Adrenal gland (tissue), 12 donors: ENCODE data around the gene S100A13. TPM values are rescaled to one million over a fixed set of nuclear protein-coding genes. Genes with fewer than 3 reads are reported as not detected.
"Not testable (repeated sequence)": the region's sequence is repeated elsewhere in the genome, so short reads cannot be mapped to it uniquely, and the experiment has no call there.

Experiments
- DNase-seq, 7 donors: peaks; one replicate each; pipeline ENCODE4 v3.0.0-alpha.2; 2019 to 2020
- H3K27ac ChIP-seq, 5 donors: fragments of 200-600 bp; sonication (generic) in 4 of 5; 1 replicate in 3 of 5; 2 replicates in 2 of 5; pipeline versions ENCODE4 v1.5.1 to v1.8.0; 2016 to 2020; ENCODE audit warnings: mild to moderate bottlenecking in 1 of 5
- H3K27me3 ChIP-seq: fragments of 200-600 bp; 2 replicates; pipeline ENCODE4 v1.8.0; 2021
- H3K36me3 ChIP-seq, 2 donors: fragments of 200-600 bp; replicated peaks in 1 of 2; 1 replicate in 1 of 2; 2 replicates in 1 of 2; pipeline versions ENCODE4 v1.5.1 to v1.8.0; 2018 to 2022
- H3K4me1 ChIP-seq, 2 donors: fragments of 200-600 bp; replicated peaks in 1 of 2; 1 replicate in 1 of 2; 2 replicates in 1 of 2; pipeline versions ENCODE4 v1.5.1 to v1.8.0; 2018 to 2021
- H3K4me3 ChIP-seq, 4 donors: fragments of 200-600 bp; sonication (generic) in 3 of 4; one replicate each; pipeline ENCODE4 v1.5.1; 2016 to 2018
- H3K9me3 ChIP-seq, 3 donors: fragments of 200-600 bp; sonication (generic) in 1 of 3; replicated peaks in 1 of 3; 1 replicate in 2 of 3; 2 replicates in 1 of 3; pipeline versions ENCODE4 v1.5.1 to v1.8.0; 2016 to 2021
- POLR2A ChIP-seq, 2 donors: fragments of 450-650 bp; IDR thresholded peaks; one replicate each; pipeline ENCODE4 v1.6.1; 2017; ENCODE audit warnings: antibody characterized with exemption in 2 of 2, mild to moderate bottlenecking in 2 of 2, moderate library complexity in 1 of 2
- WGBS, 4 donors: extraction: QIAGEN DNeasy Blood & Tissue Kit in 2 of 4; methylation state at CpG; one replicate each; pipeline versions ENCODE4 v1.1.5 to v1.1.7; 2013 to 2017; 5-methylcytosine and 5-hydroxymethylcytosine counted together
- intact Hi-C, 2 donors: fragments of 100-400 bp; cut with DNase I; formaldehyde crosslinking; loops; one replicate each; pipeline versions ENCODE4 v1.14.1 to v1.15.0; 2022 to 2023
- polyA plus RNA-seq, 3 donors: library from polyadenylated mRNA; stranded (reverse); fragments of 200-250 nt in 2 of 3; fragments of 350-450 nt in 1 of 3; fragmentation: Illumina TruSeq in 1 of 3; extraction: RNeasy Lipid Tissue Mini Kit (QIAGEN cat#74804) in 1 of 3; gene quantifications; one replicate each; pipeline ENCODE4 v1.2.3, GENCODE V29; 2013 to 2014
- total RNA-seq, 9 donors: library from RNA; depleted of rRNA in 4 of 9; stranded (reverse); fragments of >200 nt in 4 of 9; fragments of 120-200 nt in 1 of 9; fragmentation: NEBNext Ultra II Directional in 1 of 9; extraction: Animal tissue kit (Norgen Biotek cat#: 25700) in 1 of 9; gene quantifications; one replicate each; pipeline versions ENCODE4 v1.1.0 to v1.2.4, GENCODE V29; 2013 to 2023
- TF ChIP-seq, protein P1 (sequence below), 6 experiments: fragments of 450-650 bp in 4 of 6; fragments of 200-600 bp in 2 of 6; sonication (generic) in 1 of 6; IDR thresholded peaks; 1 replicate in 5 of 6; 2 replicates in 1 of 6; pipeline versions ENCODE4 v1.5.1 to v1.8.0; 2016 to 2021; ENCODE audit warnings: antibody characterized with exemption in 6 of 6, mild to moderate bottlenecking in 2 of 6, moderate library complexity in 1 of 6
- donor health status: healthy with polysubstance abuse.
- donor health status: Bipolar disorder and iron deficiency.
- donor health status: DM: yes; HTN: yes; CAD: no.
- donor health status: DM: no; HTN: no; CAD: no.
- donor health status: DM: no; HTN: no; CAD: no.
- donor health status: DM: yes; HTN: yes; CAD: no.

Gene S100A13
- total and polyA plus RNA-seq, 12 donors, result 57.6 to 289 (median 168) TPM

DNA sequence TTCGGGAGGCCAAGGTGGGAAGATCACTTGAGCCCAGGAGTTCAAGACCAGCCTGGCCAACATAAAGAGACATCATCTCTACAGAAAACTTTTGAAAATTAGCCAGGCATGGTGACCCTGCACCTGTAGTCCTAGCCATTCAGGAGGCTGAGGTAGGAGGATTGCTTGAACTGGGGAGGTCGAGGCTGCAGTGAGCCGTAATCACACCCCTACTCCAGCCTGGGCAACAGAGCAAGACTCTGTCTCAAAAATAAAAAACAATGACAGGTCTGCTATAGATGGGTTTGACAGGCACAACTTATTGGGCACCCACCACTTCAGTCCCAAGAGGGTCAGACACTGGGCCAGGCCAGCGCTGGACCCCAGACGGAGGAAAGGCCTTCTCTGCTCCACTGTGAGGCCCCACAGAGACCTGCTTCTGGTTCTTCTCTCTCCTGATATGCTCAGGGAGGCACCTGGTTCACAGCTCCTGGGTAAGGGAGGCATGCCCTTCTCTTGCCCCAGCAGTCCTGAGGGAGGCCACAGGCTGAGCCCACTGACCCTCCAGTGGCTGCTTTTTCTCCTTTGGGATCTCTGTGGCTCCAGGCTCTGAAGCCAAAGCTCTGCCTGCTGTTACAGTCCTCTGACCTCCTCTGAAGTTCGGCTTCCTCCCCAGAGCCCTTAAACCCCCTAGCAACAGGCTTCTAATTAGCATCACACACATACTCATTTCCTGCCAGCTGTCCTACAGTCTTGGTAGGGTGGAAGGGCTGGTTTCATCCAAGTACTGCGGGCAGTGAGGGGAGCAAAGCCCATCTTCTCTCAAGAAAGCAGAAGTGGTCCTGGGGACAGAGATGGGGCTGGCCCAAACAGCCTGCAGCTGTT, 28.8 kb downstream of the S100A13 start:
- no peak for TF ChIP-seq POLR2A (IDR thresholded peaks at IDR 0.05)
- TF ChIP-seq, protein P1, sequence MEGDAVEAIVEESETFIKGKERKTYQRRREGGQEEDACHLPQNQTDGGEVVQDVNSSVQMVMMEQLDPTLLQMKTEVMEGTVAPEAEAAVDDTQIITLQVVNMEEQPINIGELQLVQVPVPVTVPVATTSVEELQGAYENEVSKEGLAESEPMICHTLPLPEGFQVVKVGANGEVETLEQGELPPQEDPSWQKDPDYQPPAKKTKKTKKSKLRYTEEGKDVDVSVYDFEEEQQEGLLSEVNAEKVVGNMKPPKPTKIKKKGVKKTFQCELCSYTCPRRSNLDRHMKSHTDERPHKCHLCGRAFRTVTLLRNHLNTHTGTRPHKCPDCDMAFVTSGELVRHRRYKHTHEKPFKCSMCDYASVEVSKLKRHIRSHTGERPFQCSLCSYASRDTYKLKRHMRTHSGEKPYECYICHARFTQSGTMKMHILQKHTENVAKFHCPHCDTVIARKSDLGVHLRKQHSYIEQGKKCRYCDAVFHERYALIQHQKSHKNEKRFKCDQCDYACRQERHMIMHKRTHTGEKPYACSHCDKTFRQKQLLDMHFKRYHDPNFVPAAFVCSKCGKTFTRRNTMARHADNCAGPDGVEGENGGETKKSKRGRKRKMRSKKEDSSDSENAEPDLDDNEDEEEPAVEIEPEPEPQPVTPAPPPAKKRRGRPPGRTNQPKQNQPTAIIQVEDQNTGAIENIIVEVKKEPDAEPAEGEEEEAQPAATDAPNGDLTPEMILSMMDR (IDR thresholded peaks at IDR 0.05), result no peak
- no peaks in the 10 kb centered on the region for H3K9me3 ChIP-seq
- no peaks in the 10 kb centered on the region for H3K36me3 ChIP-seq
- no peak overlapping the region for H3K4me3 ChIP-seq
- peaks cover 0 to 5% of the 10 kb centered on the region in 2 donors for H3K4me1 ChIP-seq
- H3K27ac ChIP-seq, result no peak overlapping the region
- H3K27me3 ChIP-seq, result no peaks in the 10 kb centered on the region
- intact Hi-C loops, result no loop called here
- 76 to 86% (median 83%) methylated on average over 4 to 7 of the region's 7 CpGs for WGBS, 4 donors
- no peak for DNase-seq

DNA sequence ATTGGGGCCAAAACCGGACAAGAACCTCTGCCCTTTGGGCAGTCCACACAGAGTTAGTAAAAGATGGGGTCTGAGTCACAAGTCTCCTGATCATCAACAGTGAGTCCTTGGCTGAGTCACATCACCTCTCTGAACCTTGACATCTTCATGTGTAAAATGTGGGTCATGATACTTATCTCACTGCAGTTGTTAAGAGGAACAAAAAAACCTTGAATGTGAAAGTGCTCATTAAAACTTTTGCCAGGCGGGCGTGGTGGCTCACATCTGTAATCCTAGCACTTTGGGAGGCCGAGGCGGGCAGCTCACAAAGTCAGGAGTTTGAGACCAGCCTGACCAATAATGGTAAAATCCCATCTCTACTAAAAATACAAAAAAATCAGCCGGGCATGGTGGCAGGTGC, 30.1 kb downstream of the S100A13 start:
- Histone ChIP-seq H3K27ac (peak overlapping the region in 4 of 5 donors; percentile 46 to 70 (median 62)), H3K27me3 (no peaks in the 10 kb centered on the region), H3K4me1 (peaks cover 3 to 5% of the 10 kb centered on the region in 2 donors), H3K9me3 (no peaks in the 10 kb centered on the region), H3K36me3 (no peaks in the 10 kb centered on the region), H3K4me3 (no peak overlapping the region)
- WGBS, 4 donors, result 43 to 61% (median 56%) methylated on average over 6 of the region's 6 CpGs
- TF ChIP-seq, protein P1 (IDR thresholded peaks at IDR 0.05), result no peak
- no peak for TF ChIP-seq POLR2A (IDR thresholded peaks at IDR 0.05)
- intact Hi-C loops, result no loop called here
- DNase-seq, result peak in 6 of 7 donors; percentile 56 to 79 (median 67)

- no peak overlapping the region for H3K4me3 ChIP-seq
- intact Hi-C loops, result no loop called here
- no peaks in the 10 kb centered on the region for H3K9me3 ChIP-seq
- DNase-seq, result no peak
- no peak for TF ChIP-seq POLR2A (IDR thresholded peaks at IDR 0.05)
- TF ChIP-seq, protein P1 (IDR thresholded peaks at IDR 0.05), result no peak
- H3K36me3 ChIP-seq, result no peaks in the 10 kb centered on the region
- peak overlapping the region in 1 of 5 donors; percentile 4 for H3K27ac ChIP-seq
- WGBS, 4 donors, result 45 to 55% (median 50%) methylated on average over 4 of the region's 4 CpGs
- H3K4me1 ChIP-seq, result peaks cover 12 to 15% of the 10 kb centered on the region in 2 donors
- H3K27me3 ChIP-seq, result no peaks in the 10 kb centered on the region
These were observed 34.6 kb downstream of the S100A13 start for GRCh38 chr1:153592748-153593147.

- DNase-seq, result peak in 4 of 7 donors; percentile 59 to 76 (median 72)
- 23 to 56% (median 47%) methylated on average over 2 of the region's 2 CpGs for WGBS, 4 donors
- no peaks in the 10 kb centered on the region for H3K27me3 ChIP-seq
- H3K4me1 ChIP-seq, result peaks cover 19 to 25% of the 10 kb centered on the region in 2 donors
- H3K9me3 ChIP-seq, result no peaks in the 10 kb centered on the region
- TF ChIP-seq, protein P1 (IDR thresholded peaks at IDR 0.05), result no peak
- TF ChIP-seq POLR2A (IDR thresholded peaks at IDR 0.05), result peak in 1 of 2 donors; percentile 56
- H3K4me3 ChIP-seq, result peak overlapping the region in 1 of 4 donors; percentile 26
- peak overlapping the region; percentile 69 to 81 (median 77) for H3K27ac ChIP-seq
- intact Hi-C loops, result no loop called here
- H3K36me3 ChIP-seq, result no peaks in the 10 kb centered on the region
These were observed 38.8 kb downstream of the S100A13 start for GRCh38 chr1:153588482-153588881.

- peak overlapping the region; percentile 69 to 81 (median 77) for H3K27ac ChIP-seq
- H3K27me3 ChIP-seq, H3K9me3 ChIP-seq, intact Hi-C loops, H3K36me3 ChIP-seq: not testable (repeated sequence)
- WGBS, 4 donors, result 50 to 55% (median 52%) methylated on average over 10 of the region's 10 CpGs
- peaks cover 19 to 25% of the 10 kb centered on the region in 2 donors for H3K4me1 ChIP-seq
- H3K4me3 ChIP-seq, result peak overlapping the region in 1 of 4 donors; percentile 26
- DNase-seq, result peak in 1 of 7 donors; percentile 50
These were observed 39.3 kb downstream of the S100A13 start for GRCh38 chr1:153588033-153588432.
